HepG2 (cell line): Measurements from ENCODE around the gene MIGA2. TPM values are rescaled to one million over a fixed set of nuclear protein-coding genes. Genes with fewer than 3 reads are reported as not detected.

ENCODE experiments used
- ATAC-seq: fragments of 200-7000 bp; cut with Tn5 transposase; 3 replicates; pipeline ENCODE4 v1.9.1; 2020; ENCODE audit warnings: mild to moderate bottlenecking, moderate library complexity
- BruUV-seq: library from RNA; stranded (reverse); fragments of 400-500 nt; replicated peaks from 2 replicates; lab custom pipeline; 2021; lab: Mats Ljungman, UMichigan
- CTCF ChIA-PET: fragments of 300-600 bp; formaldehyde crosslinking; extraction: SDS; loops from one replicate; lab custom pipeline; 2021; ENCODE audit warnings: low total read pairs, inconsistent platforms, low intra/inter-chr PET ratio; lab: Yijun Ruan, JAX
- POLR2A ChIA-PET: fragments of 350-600 bp; sonication (Branson Sonifier 250); formaldehyde crosslinking; loops from one replicate; lab custom pipeline; 2020; ENCODE audit warnings: antibody characterized with exemption, inconsistent platforms; lab: Yijun Ruan, JAX
- DNase-seq: peaks from one replicate; pipeline ENCODE4 v3.0.0-alpha.2; 2015; ENCODE audit warnings: low spot score
- FAIRE-seq: peaks from 3 replicates; lab custom pipeline; 2011; peaks lifted over from hg19 to GRCh38; lab: Jason Lieb, UNC
- H2AFZ ChIP-seq: one replicate; pipeline ENCODE4 v1.6.1; 2011; ENCODE audit warnings: low read length, inconsistent platforms
- H3K27ac ChIP-seq: fragments of 300-600 bp; 3 replicates; pipeline ENCODE4 v1.8.0; 2011; ENCODE audit warnings: mixed run types, mild to moderate bottlenecking, mixed read lengths, low read length, inconsistent platforms; ENCODE audit not compliant: insufficient read depth; ENCODE audit errors: extremely low read length
- H3K27me3 ChIP-seq, 2 experiments: fragments of 200-600 bp in 1 of 2; 2 replicates in 1 of 2; 3 replicates in 1 of 2; pipeline versions ENCODE4 v1.6.0 to v1.8.0; 2011; ENCODE audit warnings: low read length in 2 of 2, mild to moderate bottlenecking in 2 of 2, moderate library complexity in 2 of 2, inconsistent platforms in 1 of 2; ENCODE audit not compliant: insufficient read depth in 2 of 2, control insufficient read depth in 1 of 2
- H3K36me3 ChIP-seq, 2 experiments: fragments of 200-600 bp in 1 of 2; replicated peaks in 1 of 2; 2 replicates in 1 of 2; 3 replicates in 1 of 2; pipeline versions ENCODE4 v1.5.1 to v1.8.0; 2011; ENCODE audit warnings: low read length in 2 of 2, inconsistent platforms in 1 of 2; ENCODE audit not compliant: insufficient read depth in 2 of 2, control insufficient read depth in 1 of 2
- H3K4me1 ChIP-seq: 2 replicates; pipeline ENCODE4 v1.5.1; 2012; ENCODE audit warnings: low read length, inconsistent platforms; ENCODE audit not compliant: insufficient read depth
- H3K4me2 ChIP-seq: 2 replicates; pipeline ENCODE4 v1.6.0; 2011; ENCODE audit warnings: low read depth, low read length, inconsistent platforms
- H3K4me3 ChIP-seq, 3 experiments: fragments of 200-600 bp in 1 of 3; sonication (generic), shearing (Covaris generic) in 1 of 3; replicated peaks in 1 of 3; 2 replicates each; pipeline ENCODE4 v1.5.1; 2011 to 2016; ENCODE audit warnings: low read length in 3 of 3, inconsistent platforms in 2 of 3, low read depth in 2 of 3, mild to moderate bottlenecking in 2 of 3, control low read depth in 1 of 3, mixed read lengths in 1 of 3; ENCODE audit not compliant: insufficient read depth in 1 of 3
- H3K79me2 ChIP-seq: one replicate; pipeline ENCODE4 v1.6.1; 2011; ENCODE audit warnings: low read length, inconsistent platforms; ENCODE audit not compliant: insufficient read depth
- H3K9ac ChIP-seq: 2 replicates; pipeline ENCODE4 v1.6.0; 2011; ENCODE audit warnings: mild to moderate bottlenecking, low read depth, low read length, inconsistent platforms; ENCODE audit not compliant: insufficient read depth
- H3K9me3 ChIP-seq: 2 replicates; pipeline ENCODE4 v1.5.1; 2012; ENCODE audit warnings: mild to moderate bottlenecking, low read length
- H4K20me1 ChIP-seq: 2 replicates; pipeline ENCODE4 v1.6.0; 2011; ENCODE audit warnings: inconsistent platforms, mild to moderate bottlenecking, low read length, moderate library complexity; ENCODE audit not compliant: insufficient read depth
- AKAP8 ChIP-seq: sonication (generic); formaldehyde crosslinking; IDR thresholded peaks from 2 replicates; pipeline ENCODE4 v1.5.1; 2020; ENCODE audit warnings: mild to moderate bottlenecking, missing genetic modification reagents
- RBM22 ChIP-seq: fragments of 200-400 bp; formaldehyde crosslinking; optimal IDR thresholded peaks from 2 replicates; pipeline ENCODE3; 2017; ENCODE audit warnings: mild to moderate bottlenecking, low read length, moderate library complexity
- WGBS: methylation state at CpG from one replicate; pipeline ENCODE4 v1.1.6; 2017; ENCODE audit warnings: low lambda C conversion rate; 5-methylcytosine and 5-hydroxymethylcytosine counted together
- in situ Hi-C: cut with HindIII; loops from 2 replicates; pipeline ENCODE4 v1.10.0; 2017; ENCODE audit warnings: low pct_unique_long_range_greater_than_20kb; ENCODE audit not compliant: extremely low pct_ligation_motif_present
- intact Hi-C: fragments of 100-400 bp; cut with micrococcal nuclease; formaldehyde crosslinking; loops from one replicate; pipeline ENCODE4 v1.10.0; 2022; ENCODE audit not compliant: unreplicated experiment
- polyA plus RNA-seq, 8 experiments: library from polyadenylated mRNA; depleted of rRNA in 3 of 8; stranded (reverse) in 7 of 8; unstranded in 1 of 8; fragments of >200 nt; fragmentation: Illumina TruSeq in 4 of 8; extraction: Trizol in 4 of 8; gene quantifications; 2 replicates each; pipeline versions ENCODE4 v1.2.1 to v1.2.3, GENCODE V29; 2011 to 2016; ENCODE audit warnings: low read depth in 4 of 8, missing spikeins in 1 of 8, mixed read lengths in 1 of 8; ENCODE audit not compliant: insufficient read depth in 1 of 8
- total RNA-seq, 5 experiments: library from RNA; depleted of rRNA; stranded (reverse); fragments of >200 nt; fragmentation: Illumina TruSeq; extraction: Trizol; gene quantifications; 2 replicates each; pipeline ENCODE4 v1.2.3, GENCODE V29; 2016; ENCODE audit warnings: low read depth in 1 of 5
- TF ChIP-seq, protein P1 (sequence below): sonication (generic); formaldehyde crosslinking; IDR thresholded peaks from 2 replicates; pipeline ENCODE4 v1.5.0; 2020; ENCODE audit warnings: mild to moderate bottlenecking, missing genetic modification reagents

The MIGA2 gene
- total and polyA plus RNA-seq, 2 of the 13 experiments (the other 11 are each of a cell fraction or from before 2014, with no cell fraction given) = 10.8 to 17.1 TPM

DNA sequence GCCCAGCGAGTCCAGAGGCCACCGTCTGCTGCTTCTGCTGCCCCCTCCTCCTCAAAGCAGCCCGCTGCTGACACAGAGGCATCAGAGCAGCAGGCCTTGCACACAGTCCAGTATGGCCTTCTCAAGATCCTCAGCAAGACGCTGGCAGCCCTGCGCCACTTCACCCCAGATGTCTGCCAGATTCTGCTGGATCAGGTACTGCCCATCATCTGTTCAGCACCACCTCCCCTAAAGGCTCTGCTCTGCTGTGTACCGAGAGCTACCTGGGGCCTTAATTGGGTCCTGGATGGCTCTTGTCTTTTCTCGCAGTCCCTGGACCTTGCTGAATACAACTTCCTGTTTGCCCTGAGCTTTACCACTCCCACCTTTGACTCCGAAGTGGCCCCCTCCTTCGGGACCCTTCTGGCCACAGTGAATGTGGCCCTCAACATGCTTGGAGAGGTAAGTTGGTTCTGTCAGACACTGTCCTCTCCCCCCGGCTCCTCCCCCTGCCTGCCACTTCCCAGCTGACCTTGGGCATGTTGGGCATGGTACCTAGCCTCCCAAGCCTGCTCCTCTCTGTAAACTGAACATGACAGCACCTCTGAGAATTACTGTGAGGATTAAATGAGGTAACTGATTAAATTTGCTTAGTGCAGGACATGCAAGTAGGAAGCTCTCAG lies 31.0 kb upstream of the MIGA2 start:
- no peaks in the 10 kb centered on the region for H4K20me1 ChIP-seq
- CTCF ChIA-PET = interaction anchor here (1.7 kb wide), 1 partner anchor 154 kb away, joined by 4 read pairs; no protein-coding TSS in a partner anchor
- no peak overlapping the region for H3K27ac ChIP-seq
- FAIRE-seq (no peak), DNase-seq (no peak), ATAC-seq (no peak)
- WGBS = 93% methylated on average over 9 of the region's 10 CpGs
- no peak overlapping the region for H3K9ac ChIP-seq
- H3K27me3 ChIP-seq = no peaks in the 10 kb centered on the region
- no peak overlapping the region for H3K4me3 ChIP-seq
- POLR2A ChIA-PET = no interaction called here
- no peak overlapping the region for H2AFZ ChIP-seq
- no TSS peak for BruUV-seq
- 0 out of 2 replicates have a peak, but pooled peaks have one; percentile 48 for TF ChIP-seq AKAP8 (CRISPR knock-in tag)
- peak; percentile 76 for TF ChIP-seq RBM22
- TF ChIP-seq, protein P1, sequence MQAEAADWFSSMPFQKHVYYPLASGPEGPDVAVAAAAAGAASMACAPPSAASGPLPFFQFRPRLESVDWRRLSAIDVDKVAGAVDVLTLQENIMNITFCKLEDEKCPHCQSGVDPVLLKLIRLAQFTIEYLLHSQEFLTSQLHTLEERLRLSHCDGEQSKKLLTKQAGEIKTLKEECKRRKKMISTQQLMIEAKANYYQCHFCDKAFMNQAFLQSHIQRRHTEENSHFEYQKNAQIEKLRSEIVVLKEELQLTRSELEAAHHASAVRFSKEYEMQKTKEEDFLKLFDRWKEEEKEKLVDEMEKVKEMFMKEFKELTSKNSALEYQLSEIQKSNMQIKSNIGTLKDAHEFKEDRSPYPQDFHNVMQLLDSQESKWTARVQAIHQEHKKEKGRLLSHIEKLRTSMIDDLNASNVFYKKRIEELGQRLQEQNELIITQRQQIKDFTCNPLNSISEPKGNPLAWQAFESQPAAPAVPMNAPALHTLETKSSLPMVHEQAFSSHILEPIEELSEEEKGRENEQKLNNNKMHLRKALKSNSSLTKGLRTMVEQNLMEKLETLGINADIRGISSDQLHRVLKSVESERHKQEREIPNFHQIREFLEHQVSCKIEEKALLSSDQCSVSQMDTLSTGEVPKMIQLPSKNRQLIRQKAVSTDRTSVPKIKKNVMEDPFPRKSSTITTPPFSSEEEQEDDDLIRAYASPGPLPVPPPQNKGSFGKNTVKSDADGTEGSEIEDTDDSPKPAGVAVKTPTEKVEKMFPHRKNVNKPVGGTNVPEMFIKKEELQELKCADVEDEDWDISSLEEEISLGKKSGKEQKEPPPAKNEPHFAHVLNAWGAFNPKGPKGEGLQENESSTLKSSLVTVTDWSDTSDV = no peak
- in situ Hi-C loops = no loop called here
- H3K79me2 ChIP-seq = no peaks in the 10 kb centered on the region
- no peaks in the 10 kb centered on the region for H3K9me3 ChIP-seq
- no peaks in the 10 kb centered on the region for H3K4me1 ChIP-seq
- no peak overlapping the region for H3K4me2 ChIP-seq
- H3K36me3 ChIP-seq = peaks cover 33 to 65% of the 10 kb centered on the region in 2 experiments
- intact Hi-C loops = loop anchor here (10.0 kb wide), 1 partner anchor 151 kb away; no protein-coding TSS in a partner anchor
